ENCODE results near the gene RAP1GAP2.

The RAP1GAP2 gene

GRCh38 chr17:3003296-3004149 lies 207.3 kb downstream of the RAP1GAP2 start:
- Histone ChIP-seq H2AFZ (ENCODE audit: low read depth, low read length) (no peak overlapping the region), H3K27ac (ENCODE audit: low read length) (no peak overlapping the region), H3K4me2 (ENCODE audit: insufficient read depth, low read length) (no peak overlapping the region), H4K20me1 (ENCODE audit: insufficient read depth, low read length) (0 out of 2 replicates have a peak, but pooled peaks cover 4% of the 10 kb centered on the region), H3K4me3 (ENCODE audit: low read depth in 1 of 2, low read length in 2 of 2) (no peak overlapping the region), H3K9ac (ENCODE audit: low read depth, low read length) (no peak overlapping the region), H3K79me2 (ENCODE audit: insufficient read depth, low read length) (no peaks in the 10 kb centered on the region), H3K9me3 (ENCODE audit: insufficient read depth, low read length, severe bottlenecking) (no peaks in the 10 kb centered on the region), H3K4me1 (ENCODE audit: insufficient read depth, low read length) (no peaks in the 10 kb centered on the region), H3K36me3 (ENCODE audit: insufficient read depth, low read length) (no peaks in the 10 kb centered on the region), H3K27me3 (ENCODE audit: insufficient read depth, low read length, poor library complexity) (no peaks in the 10 kb centered on the region)
- DNase-seq (no peak), ATAC-seq (ENCODE audit: insufficient read depth, low read depth) (no peak)
- TF ChIP-seq CTCF (IDR thresholded peaks at IDR 0.05; ENCODE audit: borderline replicate concordance, extremely low read depth, low read length, poor library complexity, severe bottlenecking) (no peak), EZH2 (IDR thresholded peaks at IDR 0.05; ENCODE audit: borderline replicate concordance, low read depth, low read length, severe bottlenecking) (no peak)

GRCh38 chr17:3004150-3004801 lies 208.0 kb downstream of the RAP1GAP2 start:
- Histone ChIP-seq H3K9ac (ENCODE audit: low read depth, low read length) (no peak overlapping the region), H3K27ac (ENCODE audit: low read length) (no peak overlapping the region), H3K4me2 (ENCODE audit: insufficient read depth, low read length) (no peak overlapping the region), H3K27me3 (ENCODE audit: insufficient read depth, low read length, poor library complexity) (no peaks in the 10 kb centered on the region), H2AFZ (ENCODE audit: low read depth, low read length) (no peak overlapping the region), H3K9me3 (ENCODE audit: insufficient read depth, low read length, severe bottlenecking) (no peaks in the 10 kb centered on the region), H3K4me3 (ENCODE audit: low read depth in 1 of 2, low read length in 2 of 2) (no peak overlapping the region), H4K20me1 (ENCODE audit: insufficient read depth, low read length) (0 out of 2 replicates have a peak, but pooled peaks cover 4% of the 10 kb centered on the region), H3K4me1 (ENCODE audit: insufficient read depth, low read length) (no peaks in the 10 kb centered on the region), H3K36me3 (ENCODE audit: insufficient read depth, low read length) (no peaks in the 10 kb centered on the region), H3K79me2 (ENCODE audit: insufficient read depth, low read length) (no peaks in the 10 kb centered on the region)
- DNase-seq (peak; percentile 18), ATAC-seq (ENCODE audit: insufficient read depth, low read depth) (no peak)
- TF ChIP-seq CTCF (IDR thresholded peaks at IDR 0.05; ENCODE audit: borderline replicate concordance, extremely low read depth, low read length, poor library complexity, severe bottlenecking): no peak
- TF ChIP-seq EZH2 (IDR thresholded peaks at IDR 0.05; ENCODE audit: borderline replicate concordance, low read depth, low read length, severe bottlenecking): no peak

GRCh38 chr17:3004925-3005324 lies 208.7 kb downstream of the RAP1GAP2 start:
- Histone ChIP-seq H3K27ac (ENCODE audit: low read length) (no peak overlapping the region), H2AFZ (ENCODE audit: low read depth, low read length) (no peak overlapping the region)

More at GRCh38 chr17:3004925-3005324, 208.7 kb downstream of the RAP1GAP2 start:
- no peak for ATAC-seq (ENCODE audit: insufficient read depth, low read depth)
- no peak for DNase-seq
- Histone ChIP-seq H3K4me1 (ENCODE audit: insufficient read depth, low read length) (no peaks in the 10 kb centered on the region), H3K79me2 (ENCODE audit: insufficient read depth, low read length) (no peaks in the 10 kb centered on the region), H3K4me2 (ENCODE audit: insufficient read depth, low read length) (no peak overlapping the region), H4K20me1 (ENCODE audit: insufficient read depth, low read length) (0 out of 2 replicates have a peak, but pooled peaks cover 4% of the 10 kb centered on the region), H3K9ac (ENCODE audit: low read depth, low read length) (no peak overlapping the region), H3K4me3 (ENCODE audit: low read depth in 1 of 2, low read length in 2 of 2) (no peak overlapping the region), H3K27me3 (ENCODE audit: insufficient read depth, low read length, poor library complexity) (no peaks in the 10 kb centered on the region), H3K9me3 (ENCODE audit: insufficient read depth, low read length, severe bottlenecking) (no peaks in the 10 kb centered on the region), H3K36me3 (ENCODE audit: insufficient read depth, low read length) (no peaks in the 10 kb centered on the region)
- TF ChIP-seq EZH2 (IDR thresholded peaks at IDR 0.05; ENCODE audit: borderline replicate concordance, low read depth, low read length, severe bottlenecking): no peak
- TF ChIP-seq CTCF (IDR thresholded peaks at IDR 0.05; ENCODE audit: borderline replicate concordance, extremely low read depth, low read length, poor library complexity, severe bottlenecking): no peak

Measured in DND-41 (cell line).